NCI-H1105 treated with DMSO at 0.1 percent for 48 hours (cell line): ENCODE data around the gene HNF4A.

Experiments
- DNase-seq: peaks from one replicate; lab custom pipeline; 2025; lab: John Stamatoyannopoulos, UW

HNF4A gene

GRCh38 chr20:44406572-44407137, 51.2 kb downstream of the HNF4A start:
- DNase-seq = no peak

GRCh38 chr20:44407402-44408184, 52.1 kb downstream of the HNF4A start:
- DNase-seq = no peak

GRCh38 chr20:44409132-44409600, 53.7 kb downstream of the HNF4A start:
- DNase-seq = no peak

- DNase-seq = no peak
Measured at GRCh38 chr20:44410583-44411019, 55.1 kb downstream of the HNF4A start.

- no peak for DNase-seq
Measured at GRCh38 chr20:44411020-44411756, 55.7 kb downstream of the HNF4A start.

- DNase-seq = no peak
Measured at GRCh38 chr20:44411757-44412401, 56.4 kb downstream of the HNF4A start.

- DNase-seq = no peak
Measured at GRCh38 chr20:44412402-44413144, 57.1 kb downstream of the HNF4A start.

GRCh38 chr20:44413575-44414345, 58.3 kb downstream of the HNF4A start:
- no peak for DNase-seq

- no peak for DNase-seq
Measured at GRCh38 chr20:44414346-44414714, 58.8 kb downstream of the HNF4A start.

- no peak for DNase-seq
Measured at GRCh38 chr20:44414808-44415207, 59.3 kb downstream of the HNF4A start.

- DNase-seq = no peak
Measured at GRCh38 chr20:44415833-44416715, 60.6 kb downstream of the HNF4A start.

GRCh38 chr20:44418069-44418905, 62.8 kb downstream of the HNF4A start:
- DNase-seq = no peak

GRCh38 chr20:44419131-44419844, 63.8 kb downstream of the HNF4A start:
- no peak for DNase-seq

- no peak for DNase-seq
Measured at GRCh38 chr20:44420497-44420896, 65.0 kb downstream of the HNF4A start.

GRCh38 chr20:44422083-44422482, 66.6 kb downstream of the HNF4A start:
- no peak for DNase-seq

GRCh38 chr20:44423480-44423879, 68.0 kb downstream of the HNF4A start:
- DNase-seq = no peak

- DNase-seq = no peak
Measured at GRCh38 chr20:44424039-44424495, 68.6 kb downstream of the HNF4A start.

GRCh38 chr20:44425923-44426322, 70.4 kb downstream of the HNF4A start:
- DNase-seq = no peak
